Parathyroid adenoma (tissue), 2 donors: ENCODE data around the gene NELFA.
"Not testable (repeated sequence)": the region's sequence is repeated elsewhere in the genome, so short reads cannot be mapped to it uniquely, and the experiment has no call there.

ENCODE experiments used
- H2AFZ ChIP-seq: fragments of 300-600 bp; sonication (generic); one replicate; pipeline ENCODE4 v1.7.0; 2017; ENCODE audit warnings: antibody characterized with exemption, mild to moderate bottlenecking
- H3K27ac ChIP-seq: fragments of 300-600 bp; sonication (generic); one replicate; pipeline ENCODE4 v1.7.0; 2017
- H3K27me3 ChIP-seq: fragments of 300-600 bp; sonication (generic); one replicate; pipeline ENCODE4 v1.7.0; 2017; ENCODE audit warnings: low read length; ENCODE audit not compliant: control insufficient read depth, insufficient read depth
- H3K36me3 ChIP-seq: fragments of 300-600 bp; sonication (generic); one replicate; pipeline ENCODE4 v1.7.0; 2017; ENCODE audit warnings: low read length; ENCODE audit not compliant: control insufficient read depth, insufficient read depth
- H3K4me1 ChIP-seq: fragments of 300-600 bp; sonication (generic); one replicate; pipeline ENCODE4 v1.7.0; 2017; ENCODE audit warnings: control low read depth
- H3K4me2 ChIP-seq: fragments of 300-600 bp; sonication (generic); one replicate; pipeline ENCODE4 v1.7.0; 2017; ENCODE audit warnings: low read length
- H3K4me3 ChIP-seq: fragments of 300-600 bp; sonication (generic); one replicate; pipeline ENCODE4 v1.7.0; 2017; ENCODE audit warnings: low read depth, low read length
- H3K79me2 ChIP-seq: fragments of 300-600 bp; sonication (generic); one replicate; pipeline ENCODE4 v1.7.0; 2017; ENCODE audit warnings: control low read depth
- H3K9ac ChIP-seq: fragments of 300-600 bp; sonication (generic); one replicate; pipeline ENCODE4 v1.7.0; 2017; ENCODE audit warnings: mild to moderate bottlenecking
- H3K9me3 ChIP-seq: fragments of 300-600 bp; sonication (generic); one replicate; pipeline ENCODE4 v1.7.0; 2017; ENCODE audit warnings: low read length; ENCODE audit not compliant: control insufficient read depth
- TF ChIP-seq, protein P1 (sequence below): fragments of 300-600 bp; sonication (generic); IDR thresholded peaks from one replicate; pipeline ENCODE4 v1.7.0; 2017; ENCODE audit warnings: antibody characterized with exemption, mild to moderate bottlenecking
- donor health status: primary hyperparathyroidism.

Gene NELFA

DNA sequence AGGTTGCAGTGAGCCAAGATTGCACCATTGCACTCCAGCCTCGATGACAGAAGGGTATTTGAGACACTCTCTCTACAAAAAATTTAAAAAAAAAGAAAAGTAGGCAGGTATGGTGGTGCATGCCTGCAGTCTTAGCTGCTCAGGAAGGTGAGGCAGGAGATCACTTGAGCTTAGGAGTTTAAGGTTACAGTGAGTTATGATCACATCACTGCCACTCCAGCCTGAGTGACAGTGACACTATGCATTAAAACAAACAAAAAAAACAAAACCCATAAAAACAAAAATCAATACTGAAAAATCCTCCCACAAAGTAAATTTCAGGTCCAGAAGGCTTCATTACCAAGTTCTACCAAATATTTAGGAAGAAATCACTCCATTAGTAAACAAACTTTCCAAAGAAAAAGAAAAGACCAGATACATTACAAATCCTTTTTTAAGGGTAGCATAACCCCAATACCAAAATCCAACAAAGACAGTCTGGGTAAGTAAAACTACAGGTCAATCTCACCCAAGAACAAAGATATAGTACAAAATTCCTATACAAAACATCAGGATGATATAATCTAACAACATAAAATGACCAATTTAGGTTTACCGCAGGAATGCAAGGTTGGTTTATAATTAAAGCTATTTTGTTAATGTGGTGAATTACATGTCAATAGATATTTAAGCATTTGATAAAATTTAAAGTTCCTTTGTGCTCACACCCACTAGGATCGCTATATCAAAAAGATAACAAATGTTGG lies 11.7 kb downstream of the NELFA start:
- peaks cover 26% of the 10 kb centered on the region for H3K79me2 ChIP-seq
- no peaks in the 10 kb centered on the region for H3K9me3 ChIP-seq
- H3K4me1 ChIP-seq: no peaks in the 10 kb centered on the region
- no peak overlapping the region for H3K27ac ChIP-seq
- H3K9ac ChIP-seq: no peak overlapping the region
- TF ChIP-seq, protein P1, sequence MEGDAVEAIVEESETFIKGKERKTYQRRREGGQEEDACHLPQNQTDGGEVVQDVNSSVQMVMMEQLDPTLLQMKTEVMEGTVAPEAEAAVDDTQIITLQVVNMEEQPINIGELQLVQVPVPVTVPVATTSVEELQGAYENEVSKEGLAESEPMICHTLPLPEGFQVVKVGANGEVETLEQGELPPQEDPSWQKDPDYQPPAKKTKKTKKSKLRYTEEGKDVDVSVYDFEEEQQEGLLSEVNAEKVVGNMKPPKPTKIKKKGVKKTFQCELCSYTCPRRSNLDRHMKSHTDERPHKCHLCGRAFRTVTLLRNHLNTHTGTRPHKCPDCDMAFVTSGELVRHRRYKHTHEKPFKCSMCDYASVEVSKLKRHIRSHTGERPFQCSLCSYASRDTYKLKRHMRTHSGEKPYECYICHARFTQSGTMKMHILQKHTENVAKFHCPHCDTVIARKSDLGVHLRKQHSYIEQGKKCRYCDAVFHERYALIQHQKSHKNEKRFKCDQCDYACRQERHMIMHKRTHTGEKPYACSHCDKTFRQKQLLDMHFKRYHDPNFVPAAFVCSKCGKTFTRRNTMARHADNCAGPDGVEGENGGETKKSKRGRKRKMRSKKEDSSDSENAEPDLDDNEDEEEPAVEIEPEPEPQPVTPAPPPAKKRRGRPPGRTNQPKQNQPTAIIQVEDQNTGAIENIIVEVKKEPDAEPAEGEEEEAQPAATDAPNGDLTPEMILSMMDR: no peak
- no peaks in the 10 kb centered on the region for H3K27me3 ChIP-seq
- peak overlapping the region; percentile 79 for H3K4me2 ChIP-seq
- no peak overlapping the region for H2AFZ ChIP-seq
- no peak overlapping the region for H3K4me3 ChIP-seq
- no peaks in the 10 kb centered on the region for H3K36me3 ChIP-seq

DNA sequence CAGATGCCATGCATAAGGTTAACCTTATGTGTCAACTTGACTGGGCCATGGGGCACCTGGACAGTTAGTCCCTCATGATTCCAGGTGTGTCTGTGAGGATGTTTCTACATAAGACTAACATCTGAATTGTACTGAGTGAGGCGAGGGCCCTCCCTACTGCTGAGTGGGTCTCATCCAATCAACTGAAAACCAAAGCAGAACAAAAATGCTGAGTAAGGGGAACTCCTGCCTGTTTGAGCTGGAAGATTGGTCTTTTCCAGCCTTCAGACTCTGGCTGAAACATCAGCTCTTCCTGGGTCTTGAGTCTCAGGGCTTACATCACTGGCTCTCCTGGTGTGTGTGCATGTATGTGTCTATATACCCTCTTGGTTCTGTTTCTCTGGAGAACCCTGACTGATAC lies 13.8 kb downstream of the NELFA start:
- TF ChIP-seq, protein P1: no peak

DNA sequence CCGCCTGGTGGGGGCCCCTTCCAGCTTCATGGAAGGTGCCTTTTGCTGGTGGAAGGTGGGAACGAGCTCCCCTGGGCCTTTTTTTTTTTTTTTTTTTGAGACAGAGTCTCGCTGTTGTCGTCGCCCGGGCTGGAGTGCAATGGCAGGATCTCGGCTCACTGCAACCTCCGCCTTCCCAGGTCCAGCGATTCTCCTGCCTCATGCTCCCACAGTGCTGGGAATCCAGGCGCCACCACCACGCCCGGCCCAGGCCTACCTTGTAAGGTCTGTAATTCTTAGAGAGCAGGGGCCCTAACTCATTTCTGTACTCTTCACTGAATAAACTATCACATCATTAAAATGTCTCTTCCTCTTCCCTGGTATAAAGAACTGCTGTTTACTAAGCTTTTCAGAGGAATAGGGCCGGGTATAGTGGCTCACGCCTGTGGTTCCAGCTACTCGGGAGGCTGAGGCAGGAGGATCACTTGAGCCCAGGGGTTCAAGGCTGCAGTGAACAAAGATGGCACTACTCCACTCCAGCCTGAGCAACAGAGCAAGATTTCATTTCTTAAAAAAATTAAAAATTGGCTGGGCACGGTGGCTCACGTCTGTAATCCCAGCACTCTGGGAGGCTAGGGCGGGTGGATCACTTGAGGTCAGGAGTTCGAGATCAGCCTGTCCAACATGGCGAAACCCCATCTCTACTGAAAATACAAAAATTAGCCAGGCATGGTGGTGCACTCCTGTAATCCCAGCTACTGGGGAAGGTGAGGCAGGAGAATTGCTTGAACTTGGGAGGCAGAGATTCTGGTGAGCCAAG lies 14.9 kb downstream of the NELFA start:
- not testable (repeated sequence) for H2AFZ ChIP-seq, H3K27me3 ChIP-seq, H3K36me3 ChIP-seq, H3K9ac ChIP-seq, H3K27ac ChIP-seq, H3K4me3 ChIP-seq, H3K4me2 ChIP-seq, H3K9me3 ChIP-seq, H3K4me1 ChIP-seq
- peaks cover 29% of the 10 kb centered on the region for H3K79me2 ChIP-seq

More for the DNA sequence above, 13.8 kb downstream of the NELFA start:
- Histone ChIP-seq H3K4me2 (no peak overlapping the region), H3K4me1 (no peaks in the 10 kb centered on the region), H3K79me2 (peaks cover 26% of the 10 kb centered on the region), H3K9me3 (no peaks in the 10 kb centered on the region), H3K4me3 (no peak overlapping the region), H3K36me3 (no peaks in the 10 kb centered on the region), H2AFZ (no peak overlapping the region), H3K27ac (no peak overlapping the region), H3K9ac (no peak overlapping the region), H3K27me3 (no peaks in the 10 kb centered on the region)

DNA sequence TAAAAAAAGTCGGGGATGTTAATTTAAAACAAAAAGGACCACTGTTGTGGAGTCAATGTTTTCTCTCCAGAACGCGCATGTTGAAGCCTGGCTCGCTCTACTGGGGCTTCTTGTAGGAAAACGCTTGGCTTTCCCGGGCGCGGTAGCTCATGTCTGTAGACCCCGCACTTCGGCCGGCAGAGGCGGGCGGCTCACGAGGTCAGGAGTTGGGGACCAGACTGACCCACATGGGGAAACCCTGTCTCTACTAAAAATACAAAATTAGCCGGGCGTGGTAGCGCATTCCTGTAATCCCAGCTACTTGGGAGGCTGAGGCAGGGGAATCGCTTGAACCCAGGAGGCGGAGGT lies 15.6 kb downstream of the NELFA start:
- H2AFZ ChIP-seq: no peak overlapping the region
- H3K36me3 ChIP-seq: no peaks in the 10 kb centered on the region
- H3K79me2 ChIP-seq: peaks cover 29% of the 10 kb centered on the region
- no peak overlapping the region for H3K4me2 ChIP-seq
- H3K27me3 ChIP-seq: no peaks in the 10 kb centered on the region
- no peaks in the 10 kb centered on the region for H3K4me1 ChIP-seq
- TF ChIP-seq, protein P1: no peak
- H3K9me3 ChIP-seq: no peaks in the 10 kb centered on the region
- H3K27ac ChIP-seq: no peak overlapping the region
- H3K4me3 ChIP-seq: no peak overlapping the region
- H3K9ac ChIP-seq: no peak overlapping the region

DNA sequence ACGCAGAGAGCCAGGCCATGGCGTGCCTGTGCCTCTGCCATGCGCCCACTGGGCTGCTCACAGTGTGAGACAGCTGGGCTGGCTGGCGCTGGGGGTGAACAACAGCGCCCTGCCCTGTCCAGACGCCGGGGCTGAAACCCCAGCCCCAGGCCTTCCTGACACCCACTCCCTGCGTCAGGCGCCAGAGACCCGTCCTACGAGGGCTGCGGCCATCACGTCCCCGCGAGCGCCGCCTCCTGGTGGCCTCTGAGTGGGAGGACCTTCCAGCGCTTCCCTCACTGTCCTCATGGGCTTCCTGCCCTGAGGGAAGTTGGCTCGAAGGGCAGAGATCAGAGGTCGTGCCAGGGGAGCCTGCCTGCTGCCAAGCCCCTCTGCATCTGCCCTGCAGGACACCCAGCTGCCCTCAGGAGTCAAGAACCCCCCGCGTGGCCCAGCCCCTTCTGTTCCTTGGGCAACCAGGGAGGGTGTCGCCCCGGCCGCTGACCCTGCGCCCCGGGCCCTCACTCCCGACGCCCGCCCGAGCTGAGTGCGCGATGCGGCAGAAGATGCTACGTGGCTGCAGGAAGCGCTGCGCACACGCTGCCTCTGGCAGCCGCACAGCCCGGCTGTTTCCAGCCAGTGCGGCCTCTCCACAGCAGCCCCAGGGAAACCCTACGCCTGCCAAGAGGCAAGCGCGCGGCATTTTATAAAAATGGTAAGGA lies 16.2 kb downstream of the NELFA start:
- Histone ChIP-seq H3K4me1 (no peaks in the 10 kb centered on the region), H3K4me2 (peak overlapping the region; percentile 10), H3K27me3 (no peaks in the 10 kb centered on the region), H3K27ac (no peak overlapping the region), H3K9ac (no peak overlapping the region), H3K79me2 (peaks cover 27% of the 10 kb centered on the region), H3K4me3 (no peak overlapping the region), H2AFZ (no peak overlapping the region), H3K9me3 (no peaks in the 10 kb centered on the region), H3K36me3 (no peaks in the 10 kb centered on the region)
- TF ChIP-seq, protein P1: no peak
